ENCODE data around the gene PDE8A. TPM values are rescaled to one million over a fixed set of nuclear protein-coding genes. Genes with fewer than 3 reads are reported as not detected.

Gene PDE8A
- total RNA-seq, 3 donors from 2014 or later = 45.1 to 60.5 (median 58.3) TPM

GRCh38 chr15:85005319-85005718 lies 23.7 kb downstream of the PDE8A start:
- no peak overlapping the region for H3K27ac ChIP-seq
- no peaks in the 10 kb centered on the region for H3K27me3 ChIP-seq
- H3K4me3 ChIP-seq = no peak overlapping the region
- no peaks in the 10 kb centered on the region for H3K9me3 ChIP-seq
- intact Hi-C loops (cut with DNase I; ENCODE audit: low total_unique reads) = no loop called here
- TF ChIP-seq CTCF (IDR thresholded peaks at IDR 0.05) = no peak
- TF ChIP-seq POLR2AphosphoS5 (IDR thresholded peaks at IDR 0.05) = no peak
- TF ChIP-seq POLR2A (IDR thresholded peaks at IDR 0.05) = no peak
- DNase-seq (ENCODE audit: low spot score in 2 of 2) = no peak
- no peaks in the 10 kb centered on the region for H3K36me3 ChIP-seq
- peaks cover 0 to 3% of the 10 kb centered on the region in 2 donors for H3K4me1 ChIP-seq

- no peaks in the 10 kb centered on the region for H3K36me3 ChIP-seq
- no peaks in the 10 kb centered on the region for H3K9me3 ChIP-seq
- peaks cover 0 to 6% of the 10 kb centered on the region in 2 donors for H3K4me1 ChIP-seq
- intact Hi-C loops (cut with DNase I; ENCODE audit: low total_unique reads) = no loop called here
- H3K27ac ChIP-seq = no peak overlapping the region
- H3K4me3 ChIP-seq = no peak overlapping the region
- no peaks in the 10 kb centered on the region for H3K27me3 ChIP-seq
- TF ChIP-seq CTCF (IDR thresholded peaks at IDR 0.05) = no peak
- TF ChIP-seq POLR2AphosphoS5 (IDR thresholded peaks at IDR 0.05) = no peak
- TF ChIP-seq POLR2A (IDR thresholded peaks at IDR 0.05) = no peak
- no peak for DNase-seq (ENCODE audit: low spot score in 2 of 2)
Measured at GRCh38 chr15:85005746-85006145, 24.1 kb downstream of the PDE8A start.

- Histone ChIP-seq H3K9me3 (no peaks in the 10 kb centered on the region), H3K4me3 (no peak overlapping the region), H3K4me1 (peaks cover 0 to 6% of the 10 kb centered on the region in 2 donors), H3K27me3 (no peaks in the 10 kb centered on the region), H3K36me3 (no peaks in the 10 kb centered on the region), H3K27ac (no peak overlapping the region)
- no peak for DNase-seq (ENCODE audit: low spot score in 2 of 2)
- TF ChIP-seq CTCF (IDR thresholded peaks at IDR 0.05) (no peak), POLR2A (IDR thresholded peaks at IDR 0.05) (no peak), POLR2AphosphoS5 (IDR thresholded peaks at IDR 0.05) (no peak)
- intact Hi-C loops (cut with DNase I; ENCODE audit: low total_unique reads) = no loop called here
Measured at GRCh38 chr15:85006201-85006600, 24.5 kb downstream of the PDE8A start.

- no peak overlapping the region for H3K27ac ChIP-seq
- no peak for TF ChIP-seq POLR2A (IDR thresholded peaks at IDR 0.05)
- TF ChIP-seq CTCF (IDR thresholded peaks at IDR 0.05) = no peak
- TF ChIP-seq POLR2AphosphoS5 (IDR thresholded peaks at IDR 0.05) = no peak
- DNase-seq (ENCODE audit: low spot score in 2 of 2) = no peak
- no peaks in the 10 kb centered on the region for H3K36me3 ChIP-seq
- intact Hi-C loops (cut with DNase I; ENCODE audit: low total_unique reads) = no loop called here
- H3K9me3 ChIP-seq = no peaks in the 10 kb centered on the region
- peaks cover 0 to 6% of the 10 kb centered on the region in 2 donors for H3K4me1 ChIP-seq
- H3K4me3 ChIP-seq = no peak overlapping the region
- H3K27me3 ChIP-seq = no peaks in the 10 kb centered on the region
Measured at GRCh38 chr15:85006655-85007054, 25.0 kb downstream of the PDE8A start.

GRCh38 chr15:85007137-85007536 lies 25.5 kb downstream of the PDE8A start:
- Histone ChIP-seq H3K9me3 (no peaks in the 10 kb centered on the region), H3K27ac (no peak overlapping the region), H3K27me3 (no peaks in the 10 kb centered on the region), H3K4me1 (peaks cover 0 to 6% of the 10 kb centered on the region in 2 donors), H3K4me3 (no peak overlapping the region), H3K36me3 (no peaks in the 10 kb centered on the region)
- intact Hi-C loops (cut with DNase I; ENCODE audit: low total_unique reads) = no loop called here
- no peak for TF ChIP-seq CTCF (IDR thresholded peaks at IDR 0.05)
- no peak for TF ChIP-seq POLR2AphosphoS5 (IDR thresholded peaks at IDR 0.05)
- TF ChIP-seq POLR2A (IDR thresholded peaks at IDR 0.05) = no peak
- DNase-seq (ENCODE audit: low spot score in 2 of 2) = no peak

Data from breast epithelium (tissue), 4 donors.